ENCODE results near the gene PRDM16.

PRDM16 gene

GRCh38 chr1:3128431-3129132, 59.6 kb downstream of the PRDM16 start:
- no peak for DNase-seq

- no peak for DNase-seq
These were observed 60.1 kb downstream of the PRDM16 start for GRCh38 chr1:3129133-3129490.

- DNase-seq, result no peak
These were observed 61.3 kb downstream of the PRDM16 start for GRCh38 chr1:3130268-3130667.

GRCh38 chr1:3132660-3133059, 63.7 kb downstream of the PRDM16 start:
- DNase-seq, result no peak

- DNase-seq, result peak; percentile 14
These were observed 64.7 kb downstream of the PRDM16 start for GRCh38 chr1:3133686-3134085.

- no peak for DNase-seq
These were observed 65.5 kb downstream of the PRDM16 start for GRCh38 chr1:3134381-3135072.

GRCh38 chr1:3135073-3135702, 66.2 kb downstream of the PRDM16 start:
- DNase-seq, result no peak

GRCh38 chr1:3135744-3136455, 66.9 kb downstream of the PRDM16 start:
- no peak for DNase-seq

GRCh38 chr1:3136532-3136931, 67.5 kb downstream of the PRDM16 start:
- DNase-seq, result no peak

GRCh38 chr1:3137111-3138100, 68.4 kb downstream of the PRDM16 start:
- no peak for DNase-seq

- DNase-seq, result no peak
These were observed 69.7 kb downstream of the PRDM16 start for GRCh38 chr1:3138623-3139151.

- DNase-seq, result no peak
These were observed 70.4 kb downstream of the PRDM16 start for GRCh38 chr1:3139451-3139852.

GRCh38 chr1:3139871-3140361, 70.9 kb downstream of the PRDM16 start:
- no peak for DNase-seq

GRCh38 chr1:3140437-3140836, 71.4 kb downstream of the PRDM16 start:
- DNase-seq, result no peak

GRCh38 chr1:3141129-3141528, 72.1 kb downstream of the PRDM16 start:
- DNase-seq, result no peak

GRCh38 chr1:3141836-3142235, 72.8 kb downstream of the PRDM16 start:
- DNase-seq, result no peak

- no peak for DNase-seq
These were observed 73.2 kb downstream of the PRDM16 start for GRCh38 chr1:3142236-3142635.

GRCh38 chr1:3142751-3143150, 73.7 kb downstream of the PRDM16 start:
- no peak for DNase-seq

- DNase-seq, result no peak
These were observed 76.7 kb downstream of the PRDM16 start for GRCh38 chr1:3145532-3146325.

GRCh38 chr1:3146458-3146857, 77.5 kb downstream of the PRDM16 start:
- DNase-seq, result no peak

- DNase-seq, result no peak
These were observed 77.9 kb downstream of the PRDM16 start for GRCh38 chr1:3146907-3147306.

Data from fibroblast of skin of right quadriceps (primary cell).